HG03571 (cell line): ENCODE data around the gene MEG3.

ENCODE experiments used
- ATAC-seq: cut with Tn5 transposase; IDR thresholded peaks from one replicate; pipeline ENCODE4 v1.9.1; 2021; ENCODE audit not compliant: unreplicated experiment

The MEG3 gene

GRCh38 chr14:100844846-100845245 lies 18.9 kb downstream of the MEG3 start:
- no peak for ATAC-seq

DNA sequence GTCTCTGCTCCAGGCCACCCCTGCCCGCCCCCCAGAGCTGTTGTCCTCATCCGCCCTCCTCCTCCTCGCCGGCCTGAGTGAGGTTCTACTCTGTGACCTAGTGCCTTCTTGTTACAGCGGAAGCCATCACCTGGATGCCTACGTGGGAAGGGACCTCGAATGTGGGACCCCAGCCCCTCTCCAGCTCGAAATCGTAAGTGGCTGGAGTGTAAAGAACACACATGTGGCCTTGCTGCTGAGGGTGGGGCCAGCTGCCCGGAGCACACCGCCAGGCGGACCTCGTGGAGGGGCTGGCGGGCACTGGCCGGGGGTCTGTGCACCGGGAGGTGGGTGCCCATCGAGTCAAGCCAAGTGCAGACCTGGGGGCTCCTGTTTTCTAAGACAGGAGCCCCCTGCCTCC lies 19.4 kb downstream of the MEG3 start:
- no peak for ATAC-seq

- ATAC-seq = no peak
These were observed 20.5 kb downstream of the MEG3 start for GRCh38 chr14:100846309-100846859.

DNA sequence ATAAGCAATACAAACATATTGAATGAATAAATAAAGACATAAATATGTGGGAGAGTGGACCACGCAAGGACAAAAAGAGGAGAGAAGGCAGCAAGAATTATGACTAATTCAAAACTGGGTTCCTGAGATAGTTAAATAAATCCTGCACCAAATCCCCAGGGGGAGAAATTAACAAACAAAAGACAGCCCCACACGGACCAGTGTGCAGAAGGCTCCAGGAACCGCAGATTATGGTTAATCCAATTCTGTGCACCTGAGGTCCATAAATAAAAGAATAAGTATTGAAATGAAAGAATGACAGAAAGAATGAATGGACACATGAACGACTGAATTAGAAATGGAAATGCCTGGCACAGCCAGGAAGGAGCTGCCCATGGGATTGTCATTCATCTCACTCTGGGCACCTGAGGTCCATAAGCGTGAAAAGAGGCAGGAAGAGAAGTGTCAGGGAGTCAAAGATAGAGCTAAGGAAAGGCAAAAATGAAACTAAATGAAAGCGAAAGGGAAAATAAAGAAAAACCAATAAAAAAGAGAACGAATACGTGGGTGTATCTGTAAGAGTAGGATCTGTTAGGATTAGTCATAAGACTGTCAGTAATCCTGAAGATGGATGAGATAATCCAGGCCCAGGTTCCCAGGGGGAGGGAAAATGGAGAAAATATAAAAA lies 23.3 kb downstream of the MEG3 start:
- ATAC-seq = no peak

DNA sequence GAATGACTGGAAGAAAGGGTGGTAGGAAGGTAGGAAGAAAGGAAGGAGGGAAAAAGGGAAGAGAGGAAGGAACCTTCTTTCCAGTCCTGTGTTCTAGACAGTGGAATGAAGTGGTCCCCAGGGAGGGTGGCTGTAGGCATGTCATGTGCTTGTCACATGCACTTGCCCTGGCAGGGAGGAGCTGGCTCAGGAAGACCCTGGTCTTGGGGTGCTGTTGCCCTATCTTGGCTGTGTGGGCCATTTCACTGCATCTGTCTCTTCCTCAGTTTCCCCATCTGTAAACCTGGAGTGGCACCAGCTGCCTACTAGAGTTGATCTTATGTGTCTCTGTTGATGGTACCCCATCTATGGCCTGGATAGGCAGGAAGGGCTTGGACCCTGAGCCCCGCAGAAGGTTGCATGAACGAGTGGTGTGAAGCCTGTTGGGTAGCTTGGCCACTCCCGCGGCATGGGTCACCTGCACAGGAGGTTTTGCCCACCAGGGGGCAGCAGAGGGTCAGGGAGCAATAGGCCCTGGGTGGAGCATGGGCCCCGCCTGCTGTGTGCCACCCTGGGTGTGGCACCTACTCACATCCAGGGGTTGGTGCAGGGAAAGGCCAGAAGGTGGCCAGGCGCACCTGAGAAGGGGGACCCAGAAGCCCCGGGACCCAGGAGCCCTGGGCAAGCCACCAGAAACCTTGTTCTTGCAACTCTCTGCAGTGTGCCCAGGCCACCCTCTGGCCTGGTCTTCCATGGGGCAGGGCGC lies 25.1 kb downstream of the MEG3 start:
- peak; percentile 87 for ATAC-seq

DNA sequence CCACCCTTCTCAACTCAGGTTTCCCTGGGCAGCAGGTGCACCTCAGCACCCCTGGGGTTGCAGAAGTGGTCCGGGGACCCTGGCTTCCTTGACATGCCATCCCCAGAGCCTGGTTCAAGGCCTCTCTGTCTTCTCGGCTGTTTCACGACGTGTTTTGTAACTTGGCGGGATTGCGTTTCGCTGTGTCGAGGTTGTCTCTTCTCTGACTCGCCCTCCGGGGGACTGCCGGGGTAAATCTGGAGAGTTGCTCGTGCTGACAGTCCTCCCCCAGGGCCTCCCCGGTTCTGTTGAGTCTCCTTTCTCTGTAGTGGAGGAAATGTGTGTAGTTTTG lies 25.6 kb downstream of the MEG3 start:
- no peak for ATAC-seq

DNA sequence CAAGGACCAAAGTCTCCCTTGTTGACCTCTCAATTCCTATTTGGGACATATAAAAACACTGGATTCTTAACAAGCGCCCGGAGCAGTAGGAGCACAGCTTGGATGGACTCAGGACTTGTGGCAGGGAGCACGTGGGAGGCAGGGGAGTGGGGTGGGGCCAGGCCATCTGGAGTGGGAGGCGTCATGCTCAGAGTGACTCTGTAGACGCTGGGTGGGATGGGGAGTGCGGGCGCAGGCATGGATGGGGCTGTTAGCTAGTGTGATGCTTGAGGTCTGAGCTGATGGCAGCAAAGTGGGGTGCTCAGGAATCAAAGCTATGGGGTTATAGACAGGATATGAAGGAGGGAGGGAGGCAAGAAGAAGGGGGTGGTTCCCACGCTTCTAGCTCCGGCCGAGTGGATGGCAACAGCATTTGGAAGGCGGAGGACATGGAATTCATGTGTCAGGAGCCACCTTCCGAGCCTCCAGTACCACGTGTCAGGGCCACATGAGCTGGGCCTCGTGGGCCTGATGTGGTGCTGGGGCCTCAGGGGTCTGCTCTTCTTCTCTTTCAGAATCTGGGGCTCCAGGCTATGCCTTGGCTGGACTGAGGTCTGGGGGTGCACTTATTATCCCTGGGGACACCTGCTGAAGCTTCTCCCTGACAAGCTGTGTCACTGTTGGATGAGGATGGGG lies 26.2 kb downstream of the MEG3 start:
- no peak for ATAC-seq

DNA sequence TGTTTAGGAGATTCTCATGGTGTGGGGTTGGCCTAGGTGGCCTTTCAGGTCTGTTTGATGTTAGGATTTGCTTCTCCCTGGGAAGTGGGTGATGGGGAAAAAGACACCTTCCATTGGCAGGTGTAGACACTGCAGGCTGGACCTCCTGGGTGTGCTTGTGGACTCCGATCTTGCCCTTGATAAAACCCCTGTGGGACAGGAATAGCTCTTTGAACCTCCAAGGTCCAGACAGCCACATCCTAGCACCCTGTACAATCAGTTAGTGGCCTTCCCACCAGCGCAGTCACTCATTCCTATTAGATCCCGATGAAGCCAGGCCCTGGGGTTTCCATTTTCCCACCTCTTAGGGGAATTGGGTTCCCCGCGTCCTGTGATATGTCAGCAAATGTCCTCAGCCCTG lies 28.5 kb downstream of the MEG3 start:
- ATAC-seq = no peak

- no peak for ATAC-seq
These were observed 29.5 kb downstream of the MEG3 start for GRCh38 chr14:100855256-100855930.

DNA sequence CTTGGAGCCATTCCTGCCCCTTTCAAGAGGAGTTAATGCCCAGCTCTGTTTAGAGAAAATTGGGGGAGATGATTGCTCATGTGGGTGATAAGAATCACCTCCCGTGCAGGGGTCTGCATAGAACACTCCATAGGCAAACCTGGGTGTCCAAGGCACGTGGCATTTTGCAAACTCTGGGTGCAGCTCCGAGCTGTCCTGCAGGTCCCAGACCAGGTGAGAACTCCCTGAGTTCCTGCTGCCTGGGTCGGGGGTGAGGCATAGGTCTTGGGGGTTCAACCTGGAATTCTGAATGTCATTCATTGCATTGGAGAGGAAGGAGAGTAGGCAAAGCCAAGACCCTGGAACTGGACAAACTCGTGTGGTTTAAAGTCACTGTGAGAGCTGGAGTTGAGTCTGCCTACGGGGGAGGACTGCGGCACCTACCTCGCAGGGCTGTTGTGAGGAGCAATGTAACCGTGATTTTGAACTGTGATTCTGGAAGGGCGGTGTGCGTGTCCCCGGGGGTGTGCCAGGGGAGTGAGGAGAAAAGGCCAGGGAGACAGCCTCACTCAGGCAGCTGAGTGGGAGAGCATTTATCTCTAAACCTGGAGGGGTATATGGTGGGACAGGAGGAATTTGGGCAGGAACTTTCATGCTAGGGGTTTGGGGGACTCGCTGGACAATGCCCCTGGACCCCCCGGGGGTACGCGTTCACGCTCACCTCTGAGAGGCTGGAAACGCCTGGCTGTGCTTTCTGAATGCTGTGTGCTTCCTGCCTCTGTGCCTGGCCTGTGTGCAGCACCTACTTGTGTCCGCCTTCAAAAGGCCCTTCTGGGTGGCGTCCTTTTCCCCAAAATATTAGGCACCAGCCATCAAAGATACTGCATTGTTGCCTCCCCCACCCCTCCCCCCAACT lies 30.4 kb downstream of the MEG3 start:
- ATAC-seq = no peak

- ATAC-seq = no peak
These were observed 31.5 kb downstream of the MEG3 start for GRCh38 chr14:100857233-100857922.

DNA sequence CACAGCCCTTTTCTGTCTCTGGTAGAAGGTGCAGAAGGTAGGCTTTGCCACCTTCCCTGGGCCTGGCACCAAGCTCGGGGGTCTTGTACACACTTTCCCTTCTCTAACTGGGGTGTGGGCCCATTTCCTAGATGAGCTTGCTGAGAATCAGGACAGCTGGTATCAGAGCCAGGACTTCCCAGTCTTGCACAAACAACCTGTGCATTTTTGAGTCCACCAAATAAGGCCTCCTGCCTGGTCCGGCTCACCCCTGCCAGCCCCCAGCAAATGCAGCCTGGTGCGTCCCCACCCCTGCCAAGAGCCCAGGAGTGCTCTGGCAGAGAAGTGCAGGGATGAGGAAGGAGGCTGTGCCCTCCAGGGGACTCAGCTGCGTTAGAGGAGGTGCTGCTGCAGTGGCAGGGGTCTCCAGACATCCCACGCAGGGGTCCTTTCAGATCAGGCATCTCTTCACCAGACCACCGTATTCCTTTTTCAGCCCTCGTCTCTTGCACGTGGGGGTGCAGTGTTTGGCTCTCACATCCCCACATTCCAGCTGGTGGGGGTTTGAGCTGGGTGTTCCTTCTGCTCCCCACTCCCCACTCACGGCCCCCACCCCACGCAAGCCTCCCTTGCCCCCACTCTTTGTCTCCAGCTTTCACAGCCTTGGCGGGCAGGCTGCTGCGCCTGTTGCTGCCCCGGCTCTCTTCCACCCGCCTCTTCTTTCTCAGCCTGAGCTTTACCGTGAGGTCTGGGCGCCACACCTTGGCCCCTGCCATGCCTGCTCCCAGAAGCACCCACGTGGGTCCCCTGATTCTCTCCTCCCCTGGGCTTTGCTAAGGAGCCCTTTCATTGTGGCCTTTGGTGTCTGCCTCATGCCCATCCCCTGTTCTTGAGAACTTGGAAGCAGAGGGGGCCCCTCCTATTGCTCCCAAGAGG lies 32.3 kb downstream of the MEG3 start:
- no peak for ATAC-seq

- no peak for ATAC-seq
These were observed 32.9 kb downstream of the MEG3 start for GRCh38 chr14:100858838-100859220.

GRCh38 chr14:100859781-100860180 lies 33.9 kb downstream of the MEG3 start:
- no peak for ATAC-seq

DNA sequence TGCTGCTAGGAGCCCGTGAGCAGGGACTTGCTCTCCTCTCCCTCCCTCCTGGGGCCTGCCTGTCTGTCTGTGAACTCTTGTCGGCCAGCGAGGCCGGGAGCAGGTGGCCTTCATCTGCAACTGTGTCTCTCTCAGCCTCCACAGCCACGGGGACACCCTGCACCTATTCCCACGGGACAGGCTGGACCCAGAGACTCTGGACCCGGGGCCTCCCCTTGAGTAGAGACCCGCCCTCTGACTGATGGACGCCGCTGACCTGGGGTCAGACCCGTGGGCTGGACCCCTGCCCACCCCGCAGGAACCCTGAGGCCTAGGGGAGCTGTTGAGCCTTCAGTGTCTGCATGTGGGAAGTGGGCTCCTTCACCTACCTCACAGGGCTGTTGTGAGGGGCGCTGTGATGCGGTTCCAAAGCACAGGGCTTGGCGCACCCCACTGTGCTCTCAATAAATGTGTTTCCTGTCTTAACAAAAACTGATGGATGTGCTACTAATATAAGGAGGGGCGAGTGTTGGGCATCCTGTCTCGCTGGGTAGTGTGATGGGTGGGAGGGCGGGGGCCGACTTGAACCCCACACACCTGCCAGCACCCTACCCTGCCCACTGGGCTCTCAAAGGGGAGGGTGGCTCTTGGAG lies 34.8 kb downstream of the MEG3 start:
- no peak for ATAC-seq

DNA sequence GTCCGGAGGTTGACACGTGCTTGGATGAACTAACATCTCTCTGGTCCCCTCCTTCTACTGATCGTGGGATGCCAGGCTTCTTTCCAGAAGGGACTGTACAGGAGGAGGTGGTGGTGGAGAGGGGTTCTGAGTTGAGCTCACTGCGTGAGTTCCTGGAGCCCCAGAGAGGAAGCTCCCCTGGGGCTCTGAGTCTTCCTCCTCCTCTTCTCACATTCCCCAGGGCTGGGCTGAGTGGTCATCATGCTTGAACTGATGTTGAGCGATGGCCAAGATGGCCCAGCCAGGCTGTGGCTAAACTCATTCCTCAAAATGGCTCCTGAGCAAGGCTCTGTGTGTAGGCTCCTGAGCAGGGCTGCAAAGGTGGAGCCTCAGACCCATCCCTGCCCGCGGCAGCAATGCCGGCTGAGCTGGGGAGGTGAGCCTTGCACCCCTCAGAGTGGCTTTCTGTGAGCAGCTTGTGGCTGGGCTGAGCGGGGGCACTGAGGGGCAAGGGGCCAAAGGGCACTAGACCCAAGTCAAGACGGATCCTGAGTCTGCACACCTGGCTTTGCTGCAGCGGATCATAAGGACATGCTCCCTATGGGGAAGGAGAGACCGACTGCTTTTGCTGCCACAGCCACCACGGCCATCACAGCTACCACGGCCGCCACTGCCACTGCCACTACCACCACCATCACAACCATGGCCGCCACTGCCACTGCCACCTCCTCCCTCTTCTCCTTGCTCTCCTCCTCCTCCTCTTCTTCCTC lies 35.4 kb downstream of the MEG3 start:
- ATAC-seq = no peak

DNA sequence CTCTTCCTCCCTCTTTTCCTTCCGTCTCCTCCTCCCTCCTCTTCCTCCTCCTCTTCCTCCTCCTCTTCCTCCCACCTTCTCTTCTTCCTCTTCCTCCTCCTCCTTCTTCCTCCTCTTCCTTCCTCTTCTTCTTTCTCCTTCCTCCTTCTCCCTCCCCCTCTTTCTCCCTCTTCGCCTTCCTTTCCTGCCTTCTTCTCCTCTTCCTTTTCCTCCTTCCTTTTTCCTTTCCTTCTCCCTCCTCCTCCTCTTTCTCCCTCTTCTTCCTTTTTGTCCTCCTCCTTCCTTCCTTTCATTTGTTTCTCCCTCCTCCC lies 36.0 kb downstream of the MEG3 start:
- no peak for ATAC-seq

DNA sequence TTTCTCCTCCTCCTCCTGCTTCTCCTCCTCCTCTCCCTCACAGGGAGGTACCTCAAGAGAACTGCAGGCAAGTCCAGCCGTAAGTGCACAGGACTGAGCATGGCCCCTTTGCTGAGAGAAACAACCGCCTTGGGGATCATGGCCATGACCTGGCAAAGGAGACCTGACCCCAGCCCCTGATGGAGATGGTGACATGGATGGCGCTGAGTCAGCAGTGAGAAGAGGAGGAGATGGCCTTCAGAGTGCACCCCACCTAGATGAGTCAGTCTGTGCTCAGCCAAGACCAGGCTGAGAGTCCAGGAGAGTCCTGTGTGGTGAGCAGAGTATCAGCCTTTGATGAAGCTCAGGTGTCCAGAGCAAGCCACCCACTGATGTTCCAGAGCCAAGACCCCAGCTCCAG lies 36.4 kb downstream of the MEG3 start:
- no peak for ATAC-seq
